Left lung (tissue), 10 donors: ENCODE results near the gene LRRK1. TPM values are rescaled to one million over a fixed set of nuclear protein-coding genes. Genes with fewer than 3 reads are reported as not detected.

Experiments
- ATAC-seq: fragments of 200-7000 bp; cut with Tn5 transposase; one replicate; pipeline ENCODE4 v1.9.1; 2020; ENCODE audit warnings: moderate library complexity
- DNase-seq, 4 donors: peaks; one replicate each; pipeline ENCODE4 v3.0.0-alpha.2; 2013 to 2020
- H3K27ac ChIP-seq, 2 donors: fragments of 200-600 bp; sonication (generic) in 1 of 2; one replicate each; pipeline versions ENCODE4 v1.5.0 to v1.8.0; 2020 to 2021
- H3K27me3 ChIP-seq, 2 donors: fragments of 200-600 bp; sonication (generic) in 1 of 2; one replicate each; pipeline versions ENCODE4 v1.5.0 to v1.8.0; 2020 to 2021
- H3K36me3 ChIP-seq, 2 donors: fragments of 200-600 bp; sonication (generic) in 1 of 2; one replicate each; pipeline versions ENCODE4 v1.5.0 to v1.8.0; 2020 to 2021
- H3K4me1 ChIP-seq, 2 donors: fragments of 200-600 bp; one replicate each; pipeline ENCODE4 v1.8.0; 2021
- H3K4me3 ChIP-seq, 2 donors: fragments of 200-600 bp; sonication (generic) in 1 of 2; one replicate each; pipeline versions ENCODE4 v1.5.0 to v1.8.0; 2020 to 2021; ENCODE audit warnings: mild to moderate bottlenecking in 1 of 2
- H3K9me3 ChIP-seq, 2 donors: fragments of 200-600 bp; sonication (generic) in 1 of 2; one replicate each; pipeline versions ENCODE4 v1.5.0 to v1.8.0; 2020 to 2021
- CTCF ChIP-seq, 2 donors: fragments of 200-600 bp; sonication (generic) in 1 of 2; IDR thresholded peaks; one replicate each; pipeline versions ENCODE4 v1.5.0 to v1.8.0; 2021; ENCODE audit warnings: antibody characterized with exemption in 2 of 2
- intact Hi-C, 2 donors: fragments of 100-400 bp; cut with DNase I; formaldehyde crosslinking; loops; one replicate each; pipeline versions ENCODE4 v1.11.2 to v1.14.2; 2022
- polyA plus RNA-seq, 6 donors: library from polyadenylated mRNA; unstranded; fragments of 120-200 nt; gene quantifications; one replicate each; pipeline ENCODE4 v1.2.1, GENCODE V29; 2013; ENCODE audit not compliant: insufficient read length in 6 of 6
- total RNA-seq, 2 donors: library from RNA; stranded (reverse); fragmentation: NEBNext Ultra II Directional; extraction: Animal tissue kit (Norgen Biotek cat#: 25700); gene quantifications; one replicate each; pipeline ENCODE4 v1.2.1, GENCODE V29; 2021
- donor health status: DM: no; HTN: yes; CAD: no.
- donor health status: DM: no; HTN: no; CAD: no.

The LRRK1 gene
- total and polyA plus RNA-seq, 8 donors: 1.9 to 24.2 (median 3.0) TPM

GRCh38 chr15:101017093-101017754, 98.1 kb downstream of the LRRK1 start:
- DNase-seq (no peak), ATAC-seq (peak; percentile 18)
- intact Hi-C loops: loop anchor here (2.0 to 10.0 kb wide), 2 partner anchors 238 to 240 kb away; partner anchors contain the start of gene CHSY1 (in 1 of the 2)
- Histone ChIP-seq H3K36me3 (peaks cover 0 to 61% of the 10 kb centered on the region in 2 donors), H3K27me3 (no peaks in the 10 kb centered on the region), H3K9me3 (no peaks in the 10 kb centered on the region), H3K4me3 (no peak overlapping the region), H3K4me1 (peaks cover 9 to 19% of the 10 kb centered on the region in 2 donors), H3K27ac (peak overlapping the region in 1 of 2 donors; percentile 42)
- TF ChIP-seq CTCF (IDR thresholded peaks at IDR 0.05): no peak

- peaks cover 9 to 19% of the 10 kb centered on the region in 2 donors for H3K4me1 ChIP-seq
- no peak overlapping the region for H3K4me3 ChIP-seq
- TF ChIP-seq CTCF (IDR thresholded peaks at IDR 0.05): no peak
- no peaks in the 10 kb centered on the region for H3K27me3 ChIP-seq
- no peaks in the 10 kb centered on the region for H3K9me3 ChIP-seq
- intact Hi-C loops: loop anchor here in 1 of 2 donors (10.0 kb wide), 1 partner anchor 237 kb away; the partner anchor contains the start of gene CHSY1
- no peak for ATAC-seq
- peak in 2 of 4 donors; percentile 74 to 87 for DNase-seq
- peaks cover 0 to 58% of the 10 kb centered on the region in 2 donors for H3K36me3 ChIP-seq
- H3K27ac ChIP-seq: peak overlapping the region in 1 of 2 donors; percentile 44
These were observed 98.9 kb downstream of the LRRK1 start for GRCh38 chr15:101018016-101018415.

GRCh38 chr15:101018450-101018849, 99.3 kb downstream of the LRRK1 start:
- DNase-seq (no peak), ATAC-seq (no peak)
- H3K36me3 ChIP-seq: peaks cover 0 to 54% of the 10 kb centered on the region in 2 donors
- intact Hi-C loops: loop anchor here in 1 of 2 donors (10.0 kb wide), 1 partner anchor 236 kb away; the partner anchor contains the start of gene CHSY1
- peaks cover 9 to 20% of the 10 kb centered on the region in 2 donors for H3K4me1 ChIP-seq
- H3K9me3 ChIP-seq: no peaks in the 10 kb centered on the region
- no peak overlapping the region for H3K4me3 ChIP-seq
- H3K27me3 ChIP-seq: no peaks in the 10 kb centered on the region
- TF ChIP-seq CTCF (IDR thresholded peaks at IDR 0.05): no peak
- peak overlapping the region in 1 of 2 donors; percentile 44 for H3K27ac ChIP-seq

GRCh38 chr15:101019366-101019896, 100.3 kb downstream of the LRRK1 start:
- Histone ChIP-seq H3K9me3 (no peaks in the 10 kb centered on the region), H3K27me3 (no peaks in the 10 kb centered on the region), H3K4me3 (no peak overlapping the region), H3K27ac (no peak overlapping the region), H3K36me3 (peaks cover 0 to 46% of the 10 kb centered on the region in 2 donors), H3K4me1 (peaks cover 9 to 29% of the 10 kb centered on the region in 2 donors)
- no peak for ATAC-seq
- DNase-seq: no peak
- TF ChIP-seq CTCF (IDR thresholded peaks at IDR 0.05): no peak
- intact Hi-C loops: loop anchor here in 1 of 2 donors (10.0 kb wide), 1 partner anchor 235 kb away; the partner anchor contains the start of gene CHSY1

- H3K27me3 ChIP-seq: no peaks in the 10 kb centered on the region
- H3K4me1 ChIP-seq: peaks cover 9 to 37% of the 10 kb centered on the region in 2 donors
- ATAC-seq (no peak), DNase-seq (no peak)
- intact Hi-C loops: loop anchor here in 1 of 2 donors (10.0 kb wide), 1 partner anchor 64 kb away; no protein-coding TSS in a partner anchor
- no peak overlapping the region for H3K27ac ChIP-seq
- no peaks in the 10 kb centered on the region for H3K9me3 ChIP-seq
- H3K36me3 ChIP-seq: peaks cover 0 to 48% of the 10 kb centered on the region in 2 donors
- H3K4me3 ChIP-seq: no peak overlapping the region
- TF ChIP-seq CTCF (IDR thresholded peaks at IDR 0.05): no peak
These were observed 101.3 kb downstream of the LRRK1 start for GRCh38 chr15:101020451-101020850.
